HG03460 (cell line): ENCODE data around the gene SYTL5.

Source experiments
- ATAC-seq: cut with Tn5 transposase; IDR thresholded peaks from one replicate; pipeline ENCODE4 v1.9.1; 2021; ENCODE audit not compliant: unreplicated experiment

The SYTL5 gene

DNA sequence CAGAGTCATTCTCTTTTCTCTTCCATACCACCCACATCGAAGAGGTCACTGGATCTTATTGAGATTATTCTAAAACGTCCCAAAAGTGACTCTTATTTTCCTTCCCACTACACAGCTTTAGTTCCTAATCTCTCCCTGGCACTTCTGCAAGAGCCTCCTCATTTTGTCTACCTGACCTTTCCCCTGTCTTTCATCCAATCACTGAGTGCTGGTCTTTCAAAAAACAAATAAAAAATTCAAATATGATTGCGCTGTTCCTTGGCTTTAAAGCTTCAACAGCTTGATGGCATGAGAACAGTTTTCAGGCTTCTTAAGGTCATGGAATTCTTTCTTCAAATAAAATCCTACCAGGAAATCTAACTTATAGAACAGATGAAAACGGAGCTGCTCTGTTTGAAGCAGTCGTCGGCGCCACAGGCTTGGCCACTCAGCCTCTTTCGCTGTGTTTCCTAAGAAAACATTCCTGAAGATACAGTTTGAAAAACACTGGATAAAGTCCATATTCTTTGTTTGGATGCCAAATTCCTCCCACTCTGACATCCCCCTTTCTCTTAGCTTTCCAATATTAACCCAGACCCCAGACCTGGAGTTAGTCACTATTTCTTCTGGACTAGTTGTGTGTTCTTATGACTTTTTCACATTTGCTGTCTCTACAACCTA is 12.5 kb downstream of the SYTL5 start:
- ATAC-seq: no peak

- no peak for ATAC-seq
Measured at GRCh38 chrX:38028300-38028699, 21.9 kb downstream of the SYTL5 start.

- ATAC-seq: no peak
Measured at GRCh38 chrX:38036466-38036865, 30.1 kb downstream of the SYTL5 start.

DNA sequence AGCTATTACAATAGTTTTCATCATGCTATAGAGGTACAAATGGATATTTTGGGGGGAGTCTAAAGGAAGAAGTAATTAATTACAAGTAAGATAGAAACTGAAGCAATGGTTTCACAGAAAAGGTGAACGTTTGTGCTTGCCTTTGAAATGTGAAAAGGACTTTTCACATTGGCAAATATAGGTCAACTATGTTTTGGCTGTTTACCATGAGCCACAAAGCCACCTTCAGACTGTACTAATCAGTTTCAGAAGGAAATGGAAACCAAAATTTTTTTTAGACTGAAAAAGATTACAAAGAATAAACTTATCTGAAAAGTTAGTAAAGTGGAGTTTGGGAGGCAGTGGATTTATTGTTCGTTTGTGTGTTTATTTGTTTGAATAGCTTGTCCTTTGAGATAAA is 32.1 kb downstream of the SYTL5 start:
- no peak for ATAC-seq

DNA sequence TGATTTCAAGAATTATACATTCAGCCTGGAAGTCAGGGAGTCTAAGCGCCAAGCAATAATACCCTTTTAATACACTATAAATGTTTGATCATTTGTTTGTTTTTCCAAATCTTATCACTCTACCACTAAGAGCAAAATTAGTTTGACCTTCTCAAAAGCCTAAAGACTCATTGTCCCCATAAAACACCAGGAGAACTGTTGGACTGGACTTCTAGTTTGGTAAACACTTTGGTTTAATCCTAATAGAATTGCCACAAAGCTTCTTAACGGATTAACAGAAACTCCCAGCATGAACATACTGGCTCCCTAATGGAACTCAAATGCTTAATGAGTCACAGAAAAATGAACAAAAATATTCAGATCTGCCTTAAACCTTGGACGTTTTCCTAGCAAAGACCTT is 34.9 kb downstream of the SYTL5 start:
- ATAC-seq: no peak

GRCh38 chrX:38044701-38045100 is 38.3 kb downstream of the SYTL5 start:
- no peak for ATAC-seq

- ATAC-seq: no peak
Measured at GRCh38 chrX:38045538-38046096, 39.3 kb downstream of the SYTL5 start.

DNA sequence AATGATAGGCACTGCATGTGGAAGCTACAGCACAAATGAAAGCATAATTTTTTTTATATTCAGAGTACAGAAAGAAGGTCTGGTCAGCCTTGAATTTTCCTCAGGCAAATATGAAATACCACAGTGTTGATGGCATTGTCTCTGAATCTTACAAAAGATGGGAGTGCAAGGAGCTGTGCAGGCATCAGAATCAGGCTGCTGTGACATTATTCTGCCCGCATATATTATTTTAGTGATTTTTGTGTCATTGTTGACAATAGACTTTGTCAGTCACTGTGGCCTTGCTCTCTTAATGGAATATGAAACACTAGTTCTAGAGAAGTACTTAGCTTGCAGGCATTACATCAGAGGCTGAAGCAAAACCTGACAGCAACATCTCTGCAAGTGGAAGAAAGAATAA is 42.5 kb downstream of the SYTL5 start:
- no peak for ATAC-seq

- no peak for ATAC-seq
Measured at GRCh38 chrX:38050806-38051205, 44.5 kb downstream of the SYTL5 start.

DNA sequence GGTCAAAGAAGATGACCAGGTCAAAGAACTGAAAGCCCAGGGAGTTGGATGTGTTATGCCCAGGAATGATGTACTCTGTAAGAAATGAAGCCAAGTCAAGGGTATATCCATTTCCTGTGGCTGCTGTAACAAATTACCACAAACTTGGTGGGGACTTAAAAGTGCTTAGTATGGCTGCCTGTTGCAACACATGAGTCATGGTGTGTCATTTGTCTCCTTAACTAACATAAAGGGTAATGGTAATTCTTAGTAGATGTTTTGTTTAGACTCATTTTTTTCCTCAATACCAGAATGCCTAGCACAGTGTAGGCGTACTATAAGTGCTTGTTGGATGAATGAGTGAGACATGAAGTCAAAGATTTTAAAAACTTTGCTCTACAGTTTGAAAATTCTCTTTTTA is 45.7 kb downstream of the SYTL5 start:
- ATAC-seq: no peak

DNA sequence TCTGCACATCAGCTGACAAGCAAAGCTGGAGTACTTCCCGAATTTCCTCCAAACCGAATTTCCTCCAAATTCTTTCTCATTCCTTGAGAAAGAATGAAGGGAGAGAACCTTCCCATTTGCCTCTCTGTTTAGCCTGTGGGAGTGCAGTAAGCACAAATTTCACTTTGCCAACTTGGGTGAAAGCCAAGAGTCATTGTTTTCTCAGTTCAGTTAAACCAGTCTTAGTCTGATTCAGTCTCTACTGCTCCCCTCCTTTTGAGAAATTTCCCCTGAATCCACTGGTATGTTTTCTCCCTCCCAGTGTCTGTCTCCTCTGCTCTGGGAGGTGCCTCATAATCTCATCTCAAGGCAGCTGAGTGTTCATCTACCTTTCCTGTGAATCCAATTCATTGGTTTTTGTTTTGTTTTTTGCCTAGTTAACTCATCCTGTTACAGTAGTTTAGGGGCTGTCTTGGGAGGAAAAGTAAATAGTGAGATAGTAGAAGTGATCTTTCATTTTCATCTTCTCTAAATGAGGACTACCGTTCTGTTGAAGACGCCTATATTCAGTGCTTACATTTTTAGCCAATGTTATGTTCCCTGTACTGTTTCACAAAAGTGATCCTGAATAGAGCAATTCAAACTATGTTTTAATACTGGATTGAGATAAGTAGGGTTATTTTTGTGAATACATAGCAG is 49.0 kb downstream of the SYTL5 start:
- ATAC-seq: no peak

DNA sequence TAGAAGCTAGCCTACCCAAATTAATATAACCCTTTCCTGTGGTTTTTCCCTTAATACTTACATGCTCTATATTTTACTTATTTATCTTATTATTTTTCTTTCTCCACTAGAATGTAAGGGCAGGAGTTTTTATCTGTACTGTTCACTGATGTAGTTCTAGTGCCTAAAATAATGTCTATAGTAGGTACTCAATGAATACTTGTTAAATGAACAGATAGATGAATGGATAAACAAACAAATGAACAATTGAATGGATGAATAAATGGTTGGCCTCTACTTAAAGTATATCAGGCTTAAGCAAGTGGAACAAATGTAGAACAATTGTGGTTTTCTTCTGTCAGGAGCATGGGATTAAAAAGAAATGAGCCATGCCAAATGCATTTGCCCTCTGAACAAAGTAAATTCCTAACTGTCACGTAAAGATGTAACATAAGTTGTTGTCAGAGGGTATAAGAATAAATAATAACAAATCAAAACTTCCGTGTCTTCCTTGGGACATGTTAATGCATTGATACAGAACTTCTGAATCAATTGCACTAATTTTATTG is 54.1 kb downstream of the SYTL5 start:
- no peak for ATAC-seq

DNA sequence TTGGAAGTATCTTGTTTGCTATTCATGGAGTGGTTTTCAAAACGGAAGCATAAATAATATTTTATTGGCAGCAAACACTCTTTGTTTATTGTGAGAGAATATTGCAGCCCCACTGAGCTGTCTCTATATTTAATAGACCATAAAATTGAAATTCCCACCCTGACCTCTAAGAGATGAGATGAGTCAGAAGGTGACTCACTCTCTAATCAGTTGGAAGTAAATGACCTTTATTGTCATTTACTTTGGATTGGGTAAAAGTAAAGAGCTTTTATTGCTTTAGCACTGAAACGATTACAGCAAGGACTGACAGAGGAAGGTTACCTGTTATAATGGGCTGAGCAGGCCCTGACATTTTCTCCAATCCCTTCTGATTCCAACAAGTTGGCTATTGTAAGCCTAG is 55.0 kb downstream of the SYTL5 start:
- no peak for ATAC-seq

- no peak for ATAC-seq
Measured at GRCh38 chrX:38066934-38067333, 60.6 kb downstream of the SYTL5 start.

GRCh38 chrX:38069273-38069672 is 62.9 kb downstream of the SYTL5 start:
- no peak for ATAC-seq

DNA sequence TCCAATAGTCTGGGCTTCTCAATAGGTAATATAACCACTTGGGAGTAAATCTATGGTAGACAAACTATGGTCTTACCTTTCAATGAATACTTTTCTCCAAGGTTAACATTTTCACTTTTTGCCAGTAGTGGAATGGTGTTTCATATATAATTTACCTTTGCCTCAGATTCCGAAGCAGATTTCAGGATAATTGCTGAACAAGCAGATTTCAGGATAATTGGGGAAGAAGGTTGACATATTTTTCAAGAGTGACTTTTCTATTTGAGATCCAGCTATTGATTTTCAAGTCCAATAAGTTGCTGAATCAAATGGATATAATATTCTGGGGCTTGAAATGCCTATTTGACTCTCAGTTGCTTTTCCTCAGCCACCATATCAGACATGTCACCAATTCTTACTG is 63.6 kb downstream of the SYTL5 start:
- ATAC-seq: no peak

GRCh38 chrX:38079463-38079862 is 73.1 kb downstream of the SYTL5 start:
- ATAC-seq: no peak

GRCh38 chrX:38080808-38081207 is 74.5 kb downstream of the SYTL5 start:
- no peak for ATAC-seq

DNA sequence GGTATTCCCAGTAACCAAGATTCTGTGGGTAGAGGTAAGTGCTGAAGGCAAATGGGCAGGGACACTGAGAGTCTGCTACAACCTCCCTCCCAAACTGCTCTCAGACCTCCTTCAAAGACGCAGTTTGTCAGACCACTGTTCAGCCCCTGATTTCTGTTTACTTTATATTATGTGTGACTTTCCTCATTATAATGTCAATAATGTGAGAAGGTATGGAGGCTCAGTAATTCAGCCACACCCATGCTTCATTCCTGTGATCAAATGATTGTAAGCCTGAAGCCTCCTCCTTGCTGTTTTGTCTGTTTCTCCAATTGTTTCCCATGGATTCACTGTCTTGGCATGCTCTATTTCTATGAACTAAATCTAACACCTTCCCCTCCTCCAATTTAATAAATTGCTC is 75.6 kb downstream of the SYTL5 start:
- ATAC-seq: no peak

DNA sequence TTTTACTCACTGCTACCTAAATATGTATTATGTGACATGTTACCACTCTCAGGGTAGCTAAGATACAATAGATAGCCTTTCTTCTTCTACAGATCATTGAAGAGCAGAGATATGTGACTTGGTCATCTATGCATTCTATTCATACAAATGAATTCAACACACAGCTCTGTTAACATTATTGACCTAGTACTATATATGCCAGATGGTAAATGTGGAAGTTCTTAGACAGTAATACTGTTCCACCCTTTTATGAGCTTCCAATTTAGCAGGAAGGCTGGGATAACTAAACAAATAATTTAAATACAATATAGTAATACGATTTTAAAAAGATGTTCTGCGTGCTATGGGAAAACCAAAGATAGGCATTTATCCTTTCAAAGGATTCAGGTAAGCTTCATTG is 76.0 kb downstream of the SYTL5 start:
- no peak for ATAC-seq

- ATAC-seq: no peak
Measured at GRCh38 chrX:38085813-38086212, 79.5 kb downstream of the SYTL5 start.

DNA sequence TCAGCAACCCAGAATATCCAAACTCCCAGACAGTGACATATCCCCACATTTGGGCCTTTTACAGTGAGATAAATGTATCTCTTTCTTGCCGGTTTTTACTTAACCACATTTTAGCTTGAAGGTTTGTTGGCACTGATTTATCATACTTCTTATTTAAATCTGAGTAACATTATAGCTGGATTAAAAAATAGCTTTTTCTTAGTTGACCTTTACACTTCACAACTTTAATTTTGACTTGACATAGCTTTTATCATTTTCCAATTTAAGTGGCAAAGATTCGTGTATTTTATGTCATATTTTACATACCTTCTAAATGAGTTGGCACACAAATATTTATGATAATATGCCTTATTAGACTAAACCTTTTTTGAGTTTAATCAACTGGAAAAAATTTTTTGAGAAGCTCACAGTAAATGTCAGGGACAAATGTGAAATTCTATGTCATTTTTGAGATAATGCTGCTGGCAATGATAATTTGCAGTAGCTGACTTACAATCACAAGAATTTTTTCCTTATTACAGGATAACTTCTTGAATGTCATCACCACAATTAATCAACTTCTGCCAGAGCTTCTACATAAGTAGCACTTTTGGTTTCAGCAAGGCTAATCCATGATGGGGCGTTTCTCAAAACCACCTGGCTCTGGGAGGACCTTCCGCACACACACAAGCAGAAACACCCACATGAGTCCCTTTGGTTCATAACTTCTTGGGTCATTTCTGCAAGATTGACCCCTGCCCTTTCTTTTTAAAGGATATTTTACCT is 80.3 kb downstream of the SYTL5 start:
- no peak for ATAC-seq
